ENCODE results near the gene CASTOR2.
A peak's percentile ranks its signal among the peaks of the same experiment; 100 is the strongest.
"Not testable (repeated sequence)": the region's sequence is repeated elsewhere in the genome, so short reads cannot be mapped to it uniquely, and the experiment has no call there.

CASTOR2 gene

DNA sequence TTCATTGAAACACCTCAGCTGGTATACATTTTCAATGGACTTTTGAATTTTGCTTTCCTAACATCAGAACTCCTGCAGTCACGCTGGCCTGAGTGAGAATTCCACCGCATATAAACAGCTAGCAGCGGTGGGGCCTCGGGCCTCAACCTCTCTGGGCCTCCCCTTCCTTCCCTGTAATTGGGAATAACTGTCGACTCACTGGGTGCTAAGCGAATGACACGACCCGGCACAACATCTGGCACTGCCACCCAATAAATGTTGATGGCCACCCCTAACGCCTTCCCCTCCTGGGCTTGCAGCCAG, 108.4 kb downstream of the CASTOR2 start:
- no peak for TF ChIP-seq EZH2phosphoT487 (IDR thresholded peaks at IDR 0.05; ENCODE audit: borderline replicate concordance)
- TF ChIP-seq, protein P1, sequence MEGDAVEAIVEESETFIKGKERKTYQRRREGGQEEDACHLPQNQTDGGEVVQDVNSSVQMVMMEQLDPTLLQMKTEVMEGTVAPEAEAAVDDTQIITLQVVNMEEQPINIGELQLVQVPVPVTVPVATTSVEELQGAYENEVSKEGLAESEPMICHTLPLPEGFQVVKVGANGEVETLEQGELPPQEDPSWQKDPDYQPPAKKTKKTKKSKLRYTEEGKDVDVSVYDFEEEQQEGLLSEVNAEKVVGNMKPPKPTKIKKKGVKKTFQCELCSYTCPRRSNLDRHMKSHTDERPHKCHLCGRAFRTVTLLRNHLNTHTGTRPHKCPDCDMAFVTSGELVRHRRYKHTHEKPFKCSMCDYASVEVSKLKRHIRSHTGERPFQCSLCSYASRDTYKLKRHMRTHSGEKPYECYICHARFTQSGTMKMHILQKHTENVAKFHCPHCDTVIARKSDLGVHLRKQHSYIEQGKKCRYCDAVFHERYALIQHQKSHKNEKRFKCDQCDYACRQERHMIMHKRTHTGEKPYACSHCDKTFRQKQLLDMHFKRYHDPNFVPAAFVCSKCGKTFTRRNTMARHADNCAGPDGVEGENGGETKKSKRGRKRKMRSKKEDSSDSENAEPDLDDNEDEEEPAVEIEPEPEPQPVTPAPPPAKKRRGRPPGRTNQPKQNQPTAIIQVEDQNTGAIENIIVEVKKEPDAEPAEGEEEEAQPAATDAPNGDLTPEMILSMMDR (conservative IDR thresholded peaks at IDR 0.05; ENCODE audit: low read length): no peak
- H3K27me3 ChIP-seq (ENCODE audit: insufficient read depth, low read length, poor library complexity, severe bottlenecking): no peaks in the 10 kb centered on the region
- no peaks in the 10 kb centered on the region for H3F3A ChIP-seq (ENCODE audit: low read depth)
- peak overlapping the region; percentile 89 for H3K4me3 ChIP-seq (ENCODE audit: low read length, poor library complexity, severe bottlenecking)
- H3K4me2 ChIP-seq (ENCODE audit: low read depth, low read length, poor library complexity, severe bottlenecking): peak overlapping the region; percentile 82
- H4K20me1 ChIP-seq (ENCODE audit: insufficient read depth, low read length, poor library complexity, severe bottlenecking): no peaks in the 10 kb centered on the region
- no peaks in the 10 kb centered on the region for H3K9me2 ChIP-seq (replicated peaks; ENCODE audit: low read depth, low read length)
- H3K4me1 ChIP-seq (ENCODE audit: insufficient read depth, low read length, poor library complexity, severe bottlenecking): peaks cover 7% of the 10 kb centered on the region
- peaks cover 5% of the 10 kb centered on the region; the same call in 1 of the 2 replicates for H3K36me3 ChIP-seq (ENCODE audit: insufficient read depth, low read length)
- peak overlapping the region; percentile 82 for H3K9ac ChIP-seq (ENCODE audit: low read depth, low read length, poor library complexity, severe bottlenecking)
- H3K79me2 ChIP-seq (ENCODE audit: insufficient read depth, low read length): peaks cover 24% of the 10 kb centered on the region
- H2AFZ ChIP-seq (ENCODE audit: low read length): peak overlapping the region; percentile 56
- no peaks in the 10 kb centered on the region for H3K9me3 ChIP-seq (ENCODE audit: insufficient read depth, low read depth, low read length)

DNA sequence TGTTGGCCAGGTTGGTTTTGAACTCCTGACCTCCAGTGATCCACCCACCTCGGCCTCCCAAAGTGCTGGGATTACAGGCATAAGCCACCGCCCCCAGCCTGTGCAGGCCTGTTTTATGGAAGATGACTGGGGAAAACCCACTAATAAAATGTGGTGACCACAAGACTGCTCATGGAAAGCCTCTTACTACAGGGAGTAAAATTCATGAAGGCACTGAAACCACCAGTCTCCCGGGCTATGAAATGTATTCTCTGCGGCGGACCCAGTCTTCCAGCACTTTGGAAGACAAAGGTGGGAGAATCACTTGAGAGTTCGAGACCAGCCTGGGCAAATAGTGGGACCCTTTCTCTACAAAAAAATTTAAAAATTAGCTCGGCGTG, 109.7 kb downstream of the CASTOR2 start:
- Histone ChIP-seq H3K4me3 (ENCODE audit: low read length, poor library complexity, severe bottlenecking) (peak overlapping the region; percentile 89), H2AFZ (ENCODE audit: low read length) (peak overlapping the region; percentile 88)

More for the DNA sequence above, 109.7 kb downstream of the CASTOR2 start:
- H3K9me3 ChIP-seq (ENCODE audit: insufficient read depth, low read depth, low read length); H3K27me3 ChIP-seq (ENCODE audit: insufficient read depth, low read length, poor library complexity, severe bottlenecking); H3K4me1 ChIP-seq (ENCODE audit: insufficient read depth, low read length, poor library complexity, severe bottlenecking); H3K9me2 ChIP-seq (replicated peaks; ENCODE audit: low read depth, low read length); H3K36me3 ChIP-seq (ENCODE audit: insufficient read depth, low read length); H4K20me1 ChIP-seq (ENCODE audit: insufficient read depth, low read length, poor library complexity, severe bottlenecking); H3F3A ChIP-seq (ENCODE audit: low read depth): not testable (repeated sequence)
- peaks cover 24% of the 10 kb centered on the region for H3K79me2 ChIP-seq (ENCODE audit: insufficient read depth, low read length)
- H3K4me2 ChIP-seq (ENCODE audit: low read depth, low read length, poor library complexity, severe bottlenecking): peak overlapping the region; percentile 74
- peak overlapping the region; percentile 82 for H3K9ac ChIP-seq (ENCODE audit: low read depth, low read length, poor library complexity, severe bottlenecking)

All from Loucy (cell line).